ENCODE results near the gene PBXIP1.
A peak's percentile ranks its signal among the peaks of the same experiment; 100 is the strongest.

PBXIP1 gene

GRCh38 chr1:154956544-154956941 lies 644 bp upstream of the PBXIP1 start:
- no peak for DNase-seq

- peak; percentile 45 to 77 for DNase-seq
Observed at GRCh38 chr1:154955039-154955717, 721 bp downstream of the PBXIP1 start.

- DNase-seq: no peak
Observed at GRCh38 chr1:154954541-154954940, 1.4 kb downstream of the PBXIP1 start.

- no peak for DNase-seq
Observed at GRCh38 chr1:154953611-154954038, 2.3 kb downstream of the PBXIP1 start.

GRCh38 chr1:154952664-154953063 lies 3.2 kb downstream of the PBXIP1 start:
- no peak for DNase-seq

- peak; percentile 60 to 61 for DNase-seq
Observed at GRCh38 chr1:154951901-154952657, 3.8 kb downstream of the PBXIP1 start.

- DNase-seq: no peak
Observed at GRCh38 chr1:154948079-154948478, 7.8 kb downstream of the PBXIP1 start.

- no peak for DNase-seq
Observed at GRCh38 chr1:154945962-154946850, 9.7 kb downstream of the PBXIP1 start.

GRCh38 chr1:154945160-154945961 lies 10.5 kb downstream of the PBXIP1 start:
- no peak for DNase-seq

GRCh38 chr1:154944401-154945159 lies 11.3 kb downstream of the PBXIP1 start:
- no peak for DNase-seq

- peak in 1 of 2 experiments; percentile 39 for DNase-seq
Observed at GRCh38 chr1:154943649-154944400, 12.1 kb downstream of the PBXIP1 start.

- no peak for DNase-seq
Observed at GRCh38 chr1:154941333-154942013, 14.4 kb downstream of the PBXIP1 start.

GRCh38 chr1:154940651-154941194 lies 15.2 kb downstream of the PBXIP1 start:
- DNase-seq: no peak

GRCh38 chr1:154940213-154940560 lies 15.7 kb downstream of the PBXIP1 start:
- no peak for DNase-seq

- DNase-seq: no peak
Observed at GRCh38 chr1:154938604-154939399, 17.1 kb downstream of the PBXIP1 start.

- no peak for DNase-seq
Observed at GRCh38 chr1:154937988-154938386, 17.9 kb downstream of the PBXIP1 start.

GRCh38 chr1:154937085-154937987 lies 18.6 kb downstream of the PBXIP1 start:
- DNase-seq: peak; percentile 83 to 88

GRCh38 chr1:154936555-154937084 lies 19.3 kb downstream of the PBXIP1 start, which contains the start of gene PMVK:
PMVK (minus strand) TSS chr1:154936719; CDS start chr1:154936685, 34 bp downstream.
- peak; percentile 89 to 93 for DNase-seq
